ENCODE measurements around the gene DHRS1.

DHRS1 gene

DNA sequence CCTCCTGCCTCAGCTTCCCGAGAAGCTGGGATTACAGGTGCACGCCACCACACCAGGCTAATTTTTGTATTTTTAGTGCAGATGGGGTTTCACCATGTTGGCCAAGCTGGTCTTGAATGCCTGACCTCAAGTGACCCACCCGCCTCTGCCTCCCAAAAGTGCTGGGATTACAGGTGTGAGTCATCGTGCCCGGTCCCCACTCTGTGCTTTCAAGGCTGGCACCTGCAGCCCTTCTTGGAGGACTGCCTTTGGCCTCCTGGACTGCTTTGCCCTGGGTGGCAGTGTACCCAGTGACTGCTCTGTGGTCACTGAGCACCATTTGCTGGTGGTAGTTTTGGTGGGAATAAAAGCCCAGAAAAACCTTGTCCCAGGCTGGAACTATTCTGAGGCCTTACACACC is 12.6 kb downstream of the DHRS1 start:
- in situ Hi-C loops (cut with MboI; ENCODE audit: low sequenced_read_pairs): no loop called here

- in situ Hi-C loops (cut with MboI; ENCODE audit: low sequenced_read_pairs): no loop called here
Observed at GRCh38 chr14:24285351-24285750, 14.2 kb downstream of the DHRS1 start.

DNA sequence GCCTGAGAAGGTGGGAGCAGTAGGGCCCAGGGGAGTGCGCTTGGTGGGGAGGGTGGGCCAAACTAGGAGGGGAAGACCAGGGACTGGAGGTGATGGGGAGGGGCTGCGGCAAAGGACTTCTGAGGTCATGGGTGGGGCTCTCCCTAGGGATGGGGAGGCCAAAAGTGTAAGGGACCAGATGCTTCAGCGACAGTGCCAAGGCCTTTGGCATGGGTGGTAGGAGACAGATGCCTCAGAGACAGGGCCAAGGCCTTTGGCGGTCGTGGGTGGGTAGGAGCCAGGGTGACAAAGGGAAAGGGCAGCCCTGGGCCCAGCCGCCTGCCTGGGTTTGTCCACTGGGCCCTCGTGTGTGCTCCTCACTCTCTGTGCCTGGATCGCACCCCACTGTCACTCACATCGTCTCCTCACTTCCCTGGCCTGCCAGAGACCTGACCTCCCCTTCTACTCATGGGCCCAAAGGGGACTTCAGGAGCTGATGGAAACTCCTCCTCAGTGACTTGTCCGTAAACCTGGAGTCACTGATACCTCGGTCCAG is 15.0 kb downstream of the DHRS1 start:
- in situ Hi-C loops (cut with MboI; ENCODE audit: low sequenced_read_pairs): no loop called here

DNA sequence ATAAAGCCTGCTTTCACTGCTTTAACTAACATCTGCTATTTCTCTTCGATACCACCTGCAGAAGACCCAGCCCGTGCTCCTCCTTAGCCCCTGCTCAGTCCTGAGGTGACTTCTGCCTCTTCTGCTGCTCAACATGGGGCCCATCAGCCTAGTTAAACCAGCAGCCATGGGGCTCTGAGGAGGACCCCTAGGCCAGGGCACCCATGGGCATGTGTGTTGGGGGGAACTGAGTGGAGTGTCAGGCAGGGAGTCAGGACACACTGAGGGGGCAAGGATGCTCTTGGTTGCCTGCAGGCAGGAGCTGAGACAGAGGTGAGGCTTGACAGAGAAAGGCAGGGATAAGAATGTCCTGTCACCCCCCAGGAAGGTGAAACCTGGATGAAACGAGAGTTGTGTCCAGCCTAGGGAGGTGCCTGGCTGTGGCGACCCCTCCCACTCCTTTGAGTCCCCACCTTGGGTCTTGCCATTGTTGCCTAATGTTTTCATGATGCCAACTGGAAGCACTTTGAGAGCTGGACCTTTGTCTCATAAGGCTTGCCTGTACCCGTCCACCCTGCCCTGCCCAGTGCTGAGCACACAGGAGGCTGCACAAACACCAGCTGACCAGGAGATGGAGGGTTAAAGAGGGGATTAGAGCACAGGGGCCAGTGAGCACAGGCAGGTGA is 15.7 kb downstream of the DHRS1 start:
- in situ Hi-C loops (cut with MboI; ENCODE audit: low sequenced_read_pairs): no loop called here

DNA sequence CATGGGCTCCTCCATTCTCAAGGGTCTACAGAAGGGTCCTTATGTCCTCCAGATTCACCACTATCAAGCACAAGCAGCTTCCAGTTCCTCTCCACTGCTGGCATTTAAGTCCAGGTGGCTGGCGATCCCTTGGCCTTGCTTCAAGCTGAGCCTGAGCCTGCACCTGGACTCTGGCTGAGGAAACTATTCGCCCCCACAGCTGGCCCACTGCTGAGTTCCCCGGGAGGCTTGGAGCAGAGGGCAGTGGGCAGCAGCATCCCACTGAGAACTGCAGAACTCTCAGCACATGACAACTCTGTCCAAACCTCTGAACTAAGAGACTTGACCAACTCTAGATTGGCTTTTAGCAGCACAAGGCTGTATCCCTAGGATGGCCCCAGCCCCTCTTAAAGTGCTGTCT is 16.8 kb downstream of the DHRS1 start:
- in situ Hi-C loops (cut with MboI; ENCODE audit: low sequenced_read_pairs): no loop called here

DNA sequence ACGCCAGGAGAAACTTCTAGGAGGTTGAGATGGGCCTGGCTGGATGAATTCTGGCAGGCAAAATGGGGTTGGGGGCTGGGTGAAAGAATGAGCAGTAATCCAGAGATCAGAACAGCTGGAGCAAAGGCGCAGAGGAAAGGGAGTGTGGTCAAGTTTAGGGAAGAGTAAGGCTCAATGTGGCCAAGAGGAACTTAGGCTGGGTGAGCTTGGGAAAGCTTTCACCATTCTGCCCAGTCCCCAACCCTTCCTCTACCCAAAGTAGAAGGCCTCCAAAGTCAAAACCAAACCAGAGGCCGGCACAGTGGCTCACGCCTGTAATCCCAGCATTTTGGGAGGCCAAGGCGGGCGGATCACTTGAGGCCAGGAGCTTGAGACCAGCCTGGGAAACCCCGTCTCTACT is 17.9 kb downstream of the DHRS1 start:
- in situ Hi-C loops (cut with MboI; ENCODE audit: low sequenced_read_pairs): no loop called here

- in situ Hi-C loops (cut with MboI; ENCODE audit: low sequenced_read_pairs): no loop called here
Observed at GRCh38 chr14:24280797-24281460, 18.7 kb downstream of the DHRS1 start.

GRCh38 chr14:24279301-24280186 is 20.0 kb downstream of the DHRS1 start:
- in situ Hi-C loops (cut with MboI; ENCODE audit: low sequenced_read_pairs): no loop called here

GRCh38 chr14:24278424-24278823 is 21.2 kb downstream of the DHRS1 start:
- in situ Hi-C loops (cut with MboI; ENCODE audit: low sequenced_read_pairs): no loop called here

- in situ Hi-C loops (cut with MboI; ENCODE audit: low sequenced_read_pairs): no loop called here
Observed at GRCh38 chr14:24277606-24278321, 21.8 kb downstream of the DHRS1 start.

DNA sequence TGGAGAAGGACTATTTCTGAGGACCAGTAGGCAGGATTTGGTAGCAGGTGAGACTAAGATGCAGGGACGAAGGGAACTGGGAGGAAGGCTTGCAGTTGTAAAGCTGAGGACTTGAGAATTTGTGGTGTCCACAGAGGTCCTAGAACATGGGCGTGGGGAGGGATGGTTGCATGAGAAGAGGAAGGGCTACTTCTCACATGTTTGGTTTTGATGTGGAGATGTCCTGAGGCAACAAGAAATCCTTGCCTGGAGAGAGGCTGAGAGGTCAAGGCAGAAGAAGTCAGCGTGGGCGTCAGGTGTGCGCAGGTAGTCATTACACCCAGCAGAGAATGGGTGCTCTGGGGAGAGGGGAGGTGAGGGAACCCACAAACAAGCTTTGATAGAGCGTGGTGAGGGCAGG is 22.5 kb downstream of the DHRS1 start:
- in situ Hi-C loops (cut with MboI; ENCODE audit: low sequenced_read_pairs): no loop called here

DNA sequence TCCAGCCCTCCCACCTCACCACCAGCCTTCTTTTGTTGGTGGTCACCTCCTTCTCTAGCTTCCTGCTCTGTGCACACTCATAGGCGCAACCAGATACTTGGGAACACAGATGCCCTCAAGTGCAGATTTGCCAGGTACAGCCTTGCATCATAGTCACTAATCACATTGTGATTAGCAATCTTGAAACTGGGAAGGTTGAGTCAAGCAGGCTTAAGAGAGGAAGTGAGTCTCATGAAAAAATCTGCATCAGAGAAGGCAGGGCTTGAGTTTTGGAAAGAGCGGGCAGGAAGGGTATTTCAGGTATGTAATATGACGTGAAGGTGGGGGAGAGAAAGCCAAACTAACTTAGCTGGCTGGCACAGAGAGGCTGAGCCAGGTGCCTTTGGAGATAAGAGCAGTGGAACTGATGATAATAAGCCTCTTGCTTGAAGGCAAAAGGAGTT is 25.5 kb downstream of the DHRS1 start:
- in situ Hi-C loops (cut with MboI; ENCODE audit: low sequenced_read_pairs): no loop called here

DNA sequence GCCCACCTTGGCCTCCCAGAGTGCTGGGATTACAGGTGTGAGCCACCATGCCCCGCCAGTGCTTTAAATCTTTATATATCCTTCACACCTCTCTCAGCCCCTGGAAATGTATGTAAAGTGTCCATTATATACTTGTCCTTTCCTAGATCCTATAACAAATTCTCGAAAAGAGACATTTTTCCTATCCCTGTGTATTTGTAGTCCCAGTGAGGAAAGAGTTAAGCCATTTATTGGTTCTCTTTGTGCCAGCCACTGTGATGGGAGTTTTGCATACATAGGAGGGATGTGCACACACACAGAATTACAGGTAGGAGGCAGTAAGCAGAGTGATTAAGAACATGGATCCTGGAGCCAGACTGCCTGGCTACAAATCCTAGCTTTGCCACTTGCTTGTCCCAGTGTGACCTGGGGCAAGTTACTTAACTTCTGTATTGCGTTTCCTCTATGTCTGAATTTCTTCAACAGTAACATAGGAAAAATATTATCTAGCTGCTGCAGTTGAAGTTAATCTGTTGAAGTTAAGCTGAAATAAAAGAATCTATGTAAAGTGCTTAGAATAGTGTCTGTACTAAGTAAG is 26.1 kb downstream of the DHRS1 start:
- in situ Hi-C loops (cut with MboI; ENCODE audit: low sequenced_read_pairs): no loop called here

GRCh38 chr14:24272467-24272866 is 27.1 kb downstream of the DHRS1 start:
- in situ Hi-C loops (cut with MboI; ENCODE audit: low sequenced_read_pairs): no loop called here

DNA sequence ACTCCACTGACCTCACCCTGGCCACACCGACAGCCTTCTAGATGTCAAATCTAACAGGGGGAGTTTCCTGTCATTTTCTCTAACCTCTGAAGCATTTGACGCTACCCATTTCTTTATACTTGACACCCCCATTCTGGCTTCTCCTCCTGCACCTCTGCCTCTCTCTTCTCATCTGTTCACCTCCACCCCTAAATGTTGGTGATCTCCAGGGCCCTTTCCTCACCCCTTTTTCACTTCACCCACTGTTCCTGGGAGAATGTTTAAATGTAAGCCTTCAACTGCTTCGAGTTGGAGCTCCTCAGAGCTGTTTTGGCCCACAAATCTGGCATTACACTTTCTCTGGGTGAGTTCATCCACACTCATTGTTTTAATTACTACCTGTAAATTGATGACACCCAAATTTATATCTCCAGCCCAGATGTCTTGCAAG is 27.7 kb downstream of the DHRS1 start:
- in situ Hi-C loops (cut with MboI; ENCODE audit: low sequenced_read_pairs): no loop called here

DNA sequence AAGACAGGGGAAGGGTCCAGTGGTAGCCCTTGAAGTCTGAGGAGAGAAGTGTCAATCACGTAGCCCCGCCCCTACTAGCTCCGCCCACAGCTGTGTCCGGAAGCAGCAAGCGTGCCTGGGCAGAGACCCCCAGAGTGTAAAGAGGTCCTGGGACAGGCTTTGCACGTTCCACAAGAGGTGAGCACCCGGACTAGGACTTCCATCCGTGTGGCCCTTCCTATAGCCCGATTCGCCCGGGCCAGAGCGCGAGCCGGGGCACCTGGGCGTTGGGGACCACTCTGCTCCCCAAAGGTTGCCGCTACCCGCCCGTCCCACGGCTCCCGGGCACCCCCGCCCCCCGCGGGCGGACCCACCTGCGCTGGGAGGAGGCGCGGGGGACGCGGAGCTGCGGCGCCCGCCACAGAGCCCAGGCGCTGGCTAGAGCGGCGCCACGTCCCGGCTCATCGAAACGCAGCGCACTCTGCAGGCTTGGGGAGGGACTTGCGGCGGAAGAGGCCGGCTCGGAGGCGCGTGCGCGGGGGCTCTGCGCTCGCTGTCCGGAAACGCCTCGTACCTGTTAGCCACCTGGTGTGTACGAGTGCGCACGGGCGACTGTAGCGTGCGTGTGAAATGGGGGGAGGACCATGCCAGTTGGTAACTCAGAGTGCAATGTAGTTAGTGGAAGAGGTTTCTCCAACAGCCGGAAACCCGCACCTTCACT is 28.3 kb downstream of the DHRS1 start, which contains the start of gene RABGGTA:
Gene RABGGTA (minus strand): TSS at position 464 of the 700 bp plus-strand sequence. CDS start 482 bp downstream, outside the sequence.
- in situ Hi-C loops (cut with MboI; ENCODE audit: low sequenced_read_pairs): no loop called here

- in situ Hi-C loops (cut with MboI; ENCODE audit: low sequenced_read_pairs): no loop called here
Observed at GRCh38 chr14:24270537-24271133, 28.9 kb downstream of the DHRS1 start.

DNA sequence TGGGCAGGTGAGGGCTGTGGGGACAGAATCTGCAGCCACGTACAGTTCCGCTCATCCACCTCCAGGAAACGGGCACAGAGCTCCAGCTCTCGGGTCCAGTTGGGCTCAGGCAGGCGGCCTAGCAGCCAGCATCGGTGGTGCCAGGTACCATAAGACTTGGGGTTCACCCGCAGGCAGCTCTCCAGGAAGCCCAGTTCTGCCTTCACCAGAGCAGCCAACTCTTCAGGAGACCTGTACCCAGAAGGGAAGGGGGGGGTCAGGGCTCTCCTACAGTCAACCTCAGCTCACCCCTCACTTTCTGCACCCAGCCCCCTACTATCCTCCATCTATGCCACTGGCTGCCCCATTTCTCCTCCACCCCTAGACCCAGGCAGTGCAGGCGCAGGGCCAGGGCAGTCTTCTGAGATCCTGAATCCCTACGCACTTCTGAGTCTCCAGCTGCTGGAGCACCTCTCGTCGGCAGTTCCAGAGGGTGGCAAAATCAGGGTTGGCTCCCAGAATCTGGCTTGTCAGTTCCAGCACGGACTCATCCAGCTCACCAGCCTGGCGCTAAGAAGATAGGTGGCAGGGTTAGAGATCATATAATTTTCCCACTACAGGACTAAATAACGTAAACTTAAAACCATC is 29.6 kb downstream of the DHRS1 start:
- in situ Hi-C loops (cut with MboI; ENCODE audit: low sequenced_read_pairs): no loop called here

GRCh38 chr14:24269368-24269767 is 30.2 kb downstream of the DHRS1 start:
- in situ Hi-C loops (cut with MboI; ENCODE audit: low sequenced_read_pairs): no loop called here

Measured in HL-60/S4 treated with retinoic acid at 250 ng/mL for 4 days and 3 days (cell line).